MCF 10A (cell line): Measurements from ENCODE around the gene FRMD4B. TPM values are rescaled to one million over a fixed set of nuclear protein-coding genes. Genes with fewer than 3 reads are reported as not detected.
A peak's percentile ranks its signal among the peaks of the same experiment; 100 is the strongest.

ENCODE experiments used
- BruUV-seq: library from RNA; stranded (reverse); fragments of 400-500 nt; replicated peaks from 2 replicates; lab custom pipeline; 2021; lab: Mats Ljungman, UMichigan
- CTCF ChIA-PET: fragments of 300-600 bp; sonication (Branson Sonifier 250); formaldehyde crosslinking; extraction: SDS; loops from one replicate; lab custom pipeline; 2021; ENCODE audit warnings: antibody characterized with exemption, inconsistent platforms; lab: Yijun Ruan, JAX
- POLR2A ChIA-PET: fragments of 300-600, 350-650 bp; sonication (Branson Sonifier 250); formaldehyde crosslinking; extraction: SDS; loops from one replicate; lab custom pipeline; 2020; ENCODE audit warnings: antibody characterized with exemption, inconsistent platforms; lab: Yijun Ruan, JAX
- DNase-seq: peaks from one replicate; pipeline ENCODE4 v3.0.0-alpha.2; 2018; ENCODE audit not compliant: unreplicated experiment
- H3K27ac Mint-ChIP-seq: one replicate; pipeline ENCODE4 v1.8.0; 2022; ENCODE audit warnings: mild to moderate bottlenecking, low read depth, mixed read lengths; ENCODE audit not compliant: unreplicated experiment
- H3K27me3 Mint-ChIP-seq: one replicate; pipeline ENCODE4 v1.8.0; 2022; ENCODE audit warnings: mixed read lengths; ENCODE audit not compliant: insufficient read depth, unreplicated experiment
- H3K36me3 Mint-ChIP-seq: one replicate; pipeline ENCODE4 v1.8.0; 2022; ENCODE audit warnings: mild to moderate bottlenecking, moderate library complexity, mixed read lengths; ENCODE audit not compliant: insufficient read depth, unreplicated experiment
- H3K4me1 Mint-ChIP-seq: one replicate; pipeline ENCODE4 v1.8.0; 2022; ENCODE audit warnings: mixed read lengths; ENCODE audit not compliant: insufficient read depth, unreplicated experiment
- H3K4me3 Mint-ChIP-seq: one replicate; pipeline ENCODE4 v1.8.0; 2022; ENCODE audit warnings: mild to moderate bottlenecking, moderate library complexity, mixed read lengths; ENCODE audit not compliant: unreplicated experiment
- H3K9me3 Mint-ChIP-seq: one replicate; pipeline ENCODE4 v1.8.0; 2022; ENCODE audit warnings: mixed read lengths; ENCODE audit not compliant: unreplicated experiment
- CTCF ChIP-seq: fragments of 200-600 bp; IDR thresholded peaks from one replicate; pipeline ENCODE4 v1.8.0; 2022; ENCODE audit warnings: antibody characterized with exemption, mild to moderate bottlenecking; ENCODE audit not compliant: unreplicated experiment
- intact Hi-C: fragments of 100-400 bp; cut with micrococcal nuclease; formaldehyde crosslinking; loops from 2 replicates; pipeline ENCODE4 v1.14.1; 2022
- total RNA-seq: library from RNA; stranded (reverse); gene quantifications from 2 replicates; pipeline ENCODE4 v1.2.3, GENCODE V29; 2022

FRMD4B gene
- total RNA-seq, 1 experiment from 2014 or later: 39.0 TPM

DNA sequence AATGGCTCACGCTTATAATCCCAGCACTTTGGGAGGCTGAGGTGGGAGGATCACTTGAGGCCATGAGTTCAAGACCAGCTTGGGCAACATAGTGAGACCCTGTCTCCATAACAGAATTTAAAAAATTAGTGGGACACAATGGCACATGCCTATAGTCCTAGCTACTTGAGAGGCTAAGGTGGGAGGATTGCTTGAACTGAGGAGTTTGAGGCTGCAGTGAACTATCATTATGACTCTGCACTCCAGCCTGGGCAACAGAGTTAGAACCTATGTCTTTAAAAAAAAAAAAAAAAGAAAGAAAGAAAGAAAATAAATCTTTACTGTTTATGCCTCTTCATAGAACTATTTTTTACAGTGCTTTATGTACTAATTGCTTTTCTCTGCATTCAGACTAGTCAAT lies 178.9 kb downstream of the FRMD4B start:
- no TSS peak for BruUV-seq
- ChIA-PET POLR2A (interaction anchor here (0.6 to 0.7 kb wide), 2 partner anchors 24 to 27 kb away, joined by 3 read pairs; no protein-coding TSS in a partner anchor), CTCF (interaction anchor here (0.6 to 1.6 kb wide), 4 partner anchors 15 to 101 kb away, joined by 3 to 6 read pairs (median 4); no protein-coding TSS in a partner anchor)
- intact Hi-C loops: no loop called here
- no peaks in the 10 kb centered on the region for H3K27me3 Mint-ChIP-seq
- H3K36me3 Mint-ChIP-seq: peaks cover 10% of the 10 kb centered on the region
- no peak for DNase-seq
- H3K27ac Mint-ChIP-seq: no peak overlapping the region
- TF ChIP-seq CTCF: no peak
- no peaks in the 10 kb centered on the region for H3K9me3 Mint-ChIP-seq
- peaks cover 19% of the 10 kb centered on the region for H3K4me1 Mint-ChIP-seq
- no peak overlapping the region for H3K4me3 Mint-ChIP-seq

DNA sequence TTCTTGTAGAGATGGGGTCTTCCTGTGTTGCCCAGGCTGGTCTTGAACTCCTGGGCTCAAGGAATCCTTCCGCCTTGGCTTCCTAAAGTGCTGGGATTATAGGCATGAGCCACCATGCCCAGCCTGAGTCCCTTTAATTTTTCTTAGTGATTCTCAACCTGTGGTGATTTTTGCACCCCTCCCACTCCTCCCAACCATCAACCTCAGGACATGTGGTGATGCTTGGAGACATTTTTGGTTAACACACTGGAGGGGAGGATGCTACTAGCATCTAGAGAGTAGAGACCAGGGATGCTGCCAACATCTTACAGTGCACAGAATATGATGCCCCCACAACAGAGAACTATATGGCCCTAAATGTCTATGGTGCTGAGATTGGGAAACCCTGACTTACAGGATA lies 180.5 kb downstream of the FRMD4B start:
- ChIA-PET CTCF (no interaction called here), POLR2A (no interaction called here)
- DNase-seq: no peak
- intact Hi-C loops: no loop called here
- H3K27ac Mint-ChIP-seq: no peak overlapping the region
- peaks cover 20% of the 10 kb centered on the region for H3K4me1 Mint-ChIP-seq
- no peak overlapping the region for H3K4me3 Mint-ChIP-seq
- no peak for TF ChIP-seq CTCF
- peaks cover 10% of the 10 kb centered on the region for H3K36me3 Mint-ChIP-seq
- no peaks in the 10 kb centered on the region for H3K27me3 Mint-ChIP-seq
- no peaks in the 10 kb centered on the region for H3K9me3 Mint-ChIP-seq
- no TSS peak for BruUV-seq

DNA sequence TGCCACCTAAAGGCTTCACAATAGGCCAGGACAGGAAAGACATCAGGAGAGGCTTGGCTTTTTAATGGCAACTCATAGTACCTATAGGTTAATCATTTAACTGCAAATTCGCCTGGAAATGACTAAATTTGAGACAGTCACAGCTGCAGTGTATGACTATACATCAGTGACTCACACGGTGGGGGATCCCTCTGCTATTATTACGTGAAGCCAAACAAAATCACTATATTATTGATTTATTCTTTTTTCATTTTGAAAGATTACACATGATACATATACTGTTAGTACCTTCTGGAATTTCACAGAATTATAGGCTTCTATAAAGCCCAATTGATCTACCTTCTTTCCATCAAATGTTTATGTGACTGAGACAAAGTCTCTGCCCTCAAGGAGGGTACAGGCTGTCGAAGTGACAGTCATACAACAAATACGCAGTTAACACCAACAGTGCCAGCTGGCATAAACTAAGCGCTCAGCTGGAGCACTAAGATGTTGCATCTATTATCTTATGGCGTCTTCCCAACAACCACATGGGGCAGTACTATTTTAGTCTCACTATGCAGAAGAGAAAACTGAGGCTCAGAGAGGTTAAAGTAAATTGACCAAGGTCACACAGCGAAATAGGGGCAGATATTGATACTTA lies 181.5 kb downstream of the FRMD4B start:
- H3K36me3 Mint-ChIP-seq: peaks cover 10% of the 10 kb centered on the region
- peak; percentile 58 for DNase-seq
- no peaks in the 10 kb centered on the region for H3K27me3 Mint-ChIP-seq
- intact Hi-C loops: loop anchor here (5.0 kb wide), 1 partner anchor 122 kb away; the partner anchor contains the start of genes ARL6IP5 and UBA3
- H3K4me1 Mint-ChIP-seq: peaks cover 24% of the 10 kb centered on the region
- no TSS peak for BruUV-seq
- POLR2A ChIA-PET: interaction anchor here (0.6 to 6.9 kb wide), 4 partner anchors 8 to 120 kb away, joined by 3 to 47 read pairs (median 3); no protein-coding TSS in a partner anchor
- CTCF ChIA-PET: interaction anchor here (0.7 to 1.2 kb wide), 2 partner anchors 8 to 13 kb away, joined by 3 read pairs; no protein-coding TSS in a partner anchor
- H3K4me3 Mint-ChIP-seq: no peak overlapping the region
- H3K27ac Mint-ChIP-seq: peak overlapping the region; percentile 68
- no peak for TF ChIP-seq CTCF
- no peaks in the 10 kb centered on the region for H3K9me3 Mint-ChIP-seq

GRCh38 chr3:69203631-69204314 lies 182.1 kb downstream of the FRMD4B start:
- Mint-ChIP-seq H3K9me3 (no peaks in the 10 kb centered on the region), H3K36me3 (peaks cover 13% of the 10 kb centered on the region), H3K4me1 (peaks cover 24% of the 10 kb centered on the region), H3K27ac (peak overlapping the region; percentile 68), H3K4me3 (no peak overlapping the region), H3K27me3 (no peaks in the 10 kb centered on the region)
- ChIA-PET POLR2A (interaction anchor here (0.6 to 6.9 kb wide), 5 partner anchors 9 to 437 kb away, joined by 3 to 47 read pairs (median 4); no protein-coding TSS in a partner anchor), CTCF (interaction anchor here (0.7 to 1.3 kb wide), 3 partner anchors 9 to 102 kb away, joined by 3 to 4 read pairs (median 3); no protein-coding TSS in a partner anchor)
- BruUV-seq: no TSS peak
- no peak for TF ChIP-seq CTCF
- intact Hi-C loops: loop anchor here (5.0 kb wide), 1 partner anchor 121 kb away; the partner anchor contains the start of genes ARL6IP5 and UBA3
- DNase-seq: peak; percentile 69
